ENCODE results near the gene HECW1.

The HECW1 gene

DNA sequence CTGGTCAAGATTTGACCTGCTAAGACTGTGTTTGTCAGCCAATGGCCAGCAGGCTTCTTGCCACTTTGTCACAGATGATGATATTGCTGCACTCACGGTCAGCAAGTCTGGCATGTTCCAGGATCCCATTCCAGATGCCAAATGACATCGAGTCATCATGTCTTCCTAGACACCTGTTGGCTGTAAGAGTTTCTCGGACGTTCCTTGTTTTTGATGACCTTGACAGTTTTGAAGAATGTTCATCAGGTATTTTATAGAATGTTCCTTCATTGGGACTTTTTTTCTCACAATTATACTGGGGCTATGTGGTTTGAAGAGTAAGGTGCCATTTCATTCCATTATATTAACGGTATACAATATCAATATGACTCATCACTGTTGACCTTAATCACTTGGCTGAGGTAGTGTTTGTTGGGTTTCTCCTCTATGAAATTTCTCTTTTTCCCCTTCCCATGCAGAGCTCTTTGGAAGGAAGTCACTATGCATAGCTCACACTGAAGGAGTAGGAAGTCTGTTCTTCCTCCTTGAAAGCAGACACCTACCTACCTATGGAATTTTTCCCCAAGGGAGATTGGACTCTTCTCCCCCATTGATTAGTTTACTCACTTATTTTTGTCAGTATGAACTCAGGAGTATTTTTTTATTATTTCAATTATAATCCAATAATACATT lies 31.6 kb downstream of the HECW1 start:
- no peak overlapping the region for H4K91ac ChIP-seq (ENCODE audit: low read length)
- no peak overlapping the region for H2BK5ac ChIP-seq (ENCODE audit: low read depth, low read length, poor library complexity, severe bottlenecking)
- H3K4ac ChIP-seq (ENCODE audit: low read depth in 1 of 2, low read length in 2 of 2) = no peak overlapping the region
- 87% methylated on average over 4 of the region's 5 CpGs for WGBS
- H3K14ac ChIP-seq (ENCODE audit: low read length in 2 of 2) = no peak overlapping the region
- no peak overlapping the region for H3K4me3 ChIP-seq (ENCODE audit: insufficient read depth in 1 of 2, low read depth in 1 of 2, low read length in 2 of 2)
- no peak for DNase-seq
- no peak overlapping the region for H3K27ac ChIP-seq (ENCODE audit: low read length, poor library complexity, severe bottlenecking)
- H3K9me3 ChIP-seq (ENCODE audit: control insufficient read depth, low read length) = no peaks in the 10 kb centered on the region
- no peak overlapping the region for H3K9ac ChIP-seq (ENCODE audit: low read length)
- no peak overlapping the region for H2AK5ac ChIP-seq (ENCODE audit: low read length, severe bottlenecking)
- H3K18ac ChIP-seq (ENCODE audit: low read depth in 1 of 2, low read length in 2 of 2) = no peak overlapping the region
- H2BK120ac ChIP-seq (ENCODE audit: low read depth, low read length) = no peak overlapping the region
- peaks cover 12% of the 10 kb centered on the region for H3K4me1 ChIP-seq (ENCODE audit: control insufficient read depth, insufficient read depth, low read depth, low read length)
- no peaks in the 10 kb centered on the region for H3K79me1 ChIP-seq (replicated peaks; ENCODE audit: low read length, poor library complexity, severe bottlenecking)
- no peak overlapping the region for H2BK12ac ChIP-seq (ENCODE audit: low read length in 2 of 2)
- H4K8ac ChIP-seq (ENCODE audit: low read length) = no peak overlapping the region
- H3K4me2 ChIP-seq (ENCODE audit: low read length, poor library complexity, severe bottlenecking) = no peak overlapping the region
- no peak overlapping the region for H2BK15ac ChIP-seq (ENCODE audit: low read depth, poor library complexity, severe bottlenecking)
- no peaks in the 10 kb centered on the region for H3K27me3 ChIP-seq (ENCODE audit: control insufficient read depth in 1 of 2, insufficient read depth in 1 of 2, low read length in 2 of 2)
- H3K23ac ChIP-seq (ENCODE audit: low read length in 2 of 2) = no peak overlapping the region
- H2AFZ ChIP-seq (ENCODE audit: low read depth, low read length) = no peak overlapping the region
- H3K36me3 ChIP-seq (ENCODE audit: control insufficient read depth in 1 of 2, insufficient read depth in 2 of 2, low read depth in 1 of 2, low read length in 2 of 2) = no peaks in the 10 kb centered on the region

DNA sequence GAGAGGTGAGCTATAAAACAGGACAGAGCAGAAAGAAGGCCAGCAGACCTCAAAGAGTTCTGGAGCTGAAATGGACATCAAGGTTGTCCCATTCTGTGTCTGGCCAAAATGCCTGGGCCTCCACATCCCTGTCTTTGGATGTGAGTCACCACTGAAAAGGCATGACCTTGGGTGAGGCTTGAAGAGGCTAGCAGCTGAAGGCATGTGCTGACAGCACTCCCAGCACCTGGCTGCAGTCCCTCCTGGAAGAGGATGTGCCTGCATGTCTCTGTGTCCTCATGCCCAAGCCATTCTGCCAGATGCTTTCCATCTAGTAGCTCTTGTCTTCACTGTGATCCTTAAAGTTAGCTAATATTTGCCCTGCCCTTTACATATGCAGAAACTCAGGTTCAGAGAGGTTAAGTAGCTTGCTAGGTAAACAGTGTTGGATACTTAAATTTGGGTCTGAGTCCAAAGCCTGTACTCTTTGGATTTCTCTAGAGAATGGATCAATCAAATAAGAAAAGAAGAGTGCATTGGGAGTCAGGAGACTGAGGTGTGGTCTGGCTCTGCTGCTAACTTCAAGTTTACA lies 35.8 kb downstream of the HECW1 start:
- H3K27me3 ChIP-seq (ENCODE audit: control insufficient read depth in 1 of 2, insufficient read depth in 1 of 2, low read length in 2 of 2) = no peaks in the 10 kb centered on the region
- no peak overlapping the region for H3K9ac ChIP-seq (ENCODE audit: low read length)
- no peak overlapping the region for H2BK5ac ChIP-seq (ENCODE audit: low read depth, low read length, poor library complexity, severe bottlenecking)
- DNase-seq = peak; percentile 23
- H4K8ac ChIP-seq (ENCODE audit: low read length) = no peak overlapping the region
- no peak overlapping the region for H2AFZ ChIP-seq (ENCODE audit: low read depth, low read length)
- peaks cover 4% of the 10 kb centered on the region for H3K4me1 ChIP-seq (ENCODE audit: control insufficient read depth, insufficient read depth, low read depth, low read length)
- H2AK5ac ChIP-seq (ENCODE audit: low read length, severe bottlenecking) = no peak overlapping the region
- H3K4ac ChIP-seq (ENCODE audit: low read depth in 1 of 2, low read length in 2 of 2) = no peak overlapping the region
- no peak overlapping the region for H3K4me2 ChIP-seq (ENCODE audit: low read length, poor library complexity, severe bottlenecking)
- no peak overlapping the region for H2BK120ac ChIP-seq (ENCODE audit: low read depth, low read length)
- H3K36me3 ChIP-seq (ENCODE audit: control insufficient read depth in 1 of 2, insufficient read depth in 2 of 2, low read depth in 1 of 2, low read length in 2 of 2) = no peaks in the 10 kb centered on the region
- H3K23ac ChIP-seq (ENCODE audit: low read length in 2 of 2) = no peak overlapping the region
- no peaks in the 10 kb centered on the region for H3K9me3 ChIP-seq (ENCODE audit: control insufficient read depth, low read length)
- H3K18ac ChIP-seq (ENCODE audit: low read depth in 1 of 2, low read length in 2 of 2) = peak overlapping the region in 1 of 2 experiments; percentile 72
- H2BK15ac ChIP-seq (ENCODE audit: low read depth, poor library complexity, severe bottlenecking) = no peak overlapping the region
- no peak overlapping the region for H3K4me3 ChIP-seq (ENCODE audit: insufficient read depth in 1 of 2, low read depth in 1 of 2, low read length in 2 of 2)
- H3K27ac ChIP-seq (ENCODE audit: low read length, poor library complexity, severe bottlenecking) = no peak overlapping the region
- H3K14ac ChIP-seq (ENCODE audit: low read length in 2 of 2) = peak overlapping the region in 1 of 2 experiments; percentile 91
- H4K91ac ChIP-seq (ENCODE audit: low read length) = no peak overlapping the region
- no peaks in the 10 kb centered on the region for H3K79me1 ChIP-seq (replicated peaks; ENCODE audit: low read length, poor library complexity, severe bottlenecking)
- peak overlapping the region in 1 of 2 experiments; percentile 71 for H2BK12ac ChIP-seq (ENCODE audit: low read length in 2 of 2)

DNA sequence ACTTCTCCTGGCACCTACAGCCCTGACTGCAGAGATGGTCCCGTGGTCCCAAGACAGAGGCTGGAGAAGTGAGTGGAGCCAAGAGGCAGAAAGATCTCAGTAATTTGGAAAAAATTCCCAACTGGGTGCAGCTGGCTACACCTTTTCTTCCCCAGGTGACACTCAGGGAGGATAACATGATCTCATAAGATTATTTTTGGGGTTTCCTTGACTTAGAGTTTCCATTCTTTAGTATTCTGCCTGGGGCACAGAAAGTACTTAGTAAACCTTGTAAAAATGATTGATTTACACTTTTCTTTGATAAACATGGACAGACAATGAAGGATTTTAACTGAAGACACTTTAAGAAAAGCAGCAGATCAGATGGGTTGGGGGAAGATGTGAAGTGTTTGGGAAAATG lies 38.6 kb downstream of the HECW1 start:
- Histone ChIP-seq H3K14ac (ENCODE audit: low read length in 2 of 2) (no peak overlapping the region), H3K4me2 (ENCODE audit: low read length, poor library complexity, severe bottlenecking) (no peak overlapping the region), H4K91ac (ENCODE audit: low read length) (no peak overlapping the region), H3K4me1 (ENCODE audit: control insufficient read depth, insufficient read depth, low read depth, low read length) (peaks cover 4% of the 10 kb centered on the region), H3K4ac (ENCODE audit: low read depth in 1 of 2, low read length in 2 of 2) (no peak overlapping the region), H2AK5ac (ENCODE audit: low read length, severe bottlenecking) (no peak overlapping the region), H3K36me3 (ENCODE audit: control insufficient read depth in 1 of 2, insufficient read depth in 2 of 2, low read depth in 1 of 2, low read length in 2 of 2) (no peaks in the 10 kb centered on the region), H2AFZ (ENCODE audit: low read depth, low read length) (no peak overlapping the region), H3K23ac (ENCODE audit: low read length in 2 of 2) (no peak overlapping the region), H3K27ac (ENCODE audit: low read length, poor library complexity, severe bottlenecking) (no peak overlapping the region), H3K4me3 (ENCODE audit: insufficient read depth in 1 of 2, low read depth in 1 of 2, low read length in 2 of 2) (no peak overlapping the region), H3K79me1 (replicated peaks; ENCODE audit: low read length, poor library complexity, severe bottlenecking) (no peaks in the 10 kb centered on the region), H2BK15ac (ENCODE audit: low read depth, poor library complexity, severe bottlenecking) (no peak overlapping the region), H2BK120ac (ENCODE audit: low read depth, low read length) (no peak overlapping the region), H2BK12ac (ENCODE audit: low read length in 2 of 2) (no peak overlapping the region), H3K27me3 (ENCODE audit: control insufficient read depth in 1 of 2, insufficient read depth in 1 of 2, low read length in 2 of 2) (no peaks in the 10 kb centered on the region), H3K9me3 (ENCODE audit: control insufficient read depth, low read length) (no peaks in the 10 kb centered on the region), H2BK5ac (ENCODE audit: low read depth, low read length, poor library complexity, severe bottlenecking) (no peak overlapping the region), H4K8ac (ENCODE audit: low read length) (no peak overlapping the region), H3K9ac (ENCODE audit: low read length) (no peak overlapping the region), H3K18ac (ENCODE audit: low read depth in 1 of 2, low read length in 2 of 2) (no peak overlapping the region)
- no peak for DNase-seq
- WGBS = 81% methylated on average over 1 of the region's 1 CpG

DNA sequence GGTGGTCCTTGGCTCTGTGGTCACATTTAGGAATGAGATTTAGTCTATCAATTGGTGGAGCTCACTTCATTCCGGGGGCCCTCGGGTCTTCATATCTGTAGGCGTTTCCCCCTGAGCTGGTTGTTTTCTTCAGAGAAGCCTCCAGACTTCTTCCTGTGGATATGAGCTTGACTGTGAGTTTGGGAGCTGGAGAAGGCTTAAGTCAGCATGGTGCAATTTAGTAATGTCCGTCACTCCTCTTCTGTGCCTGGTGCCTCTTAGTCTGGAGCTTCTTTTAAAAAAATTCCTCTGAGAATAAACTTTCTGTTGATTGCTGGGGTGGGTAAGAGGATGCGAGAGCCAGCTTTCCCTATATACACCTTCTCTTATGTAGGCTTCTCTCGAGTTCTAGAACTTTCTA lies 40.2 kb downstream of the HECW1 start:
- no peak overlapping the region for H2BK15ac ChIP-seq (ENCODE audit: low read depth, poor library complexity, severe bottlenecking)
- H3K36me3 ChIP-seq (ENCODE audit: control insufficient read depth in 1 of 2, insufficient read depth in 2 of 2, low read depth in 1 of 2, low read length in 2 of 2) = no peaks in the 10 kb centered on the region
- H3K14ac ChIP-seq (ENCODE audit: low read length in 2 of 2) = no peak overlapping the region
- no peak overlapping the region for H3K9ac ChIP-seq (ENCODE audit: low read length)
- no peak for DNase-seq
- H3K27ac ChIP-seq (ENCODE audit: low read length, poor library complexity, severe bottlenecking) = no peak overlapping the region
- no peak overlapping the region for H3K4me3 ChIP-seq (ENCODE audit: insufficient read depth in 1 of 2, low read depth in 1 of 2, low read length in 2 of 2)
- no peaks in the 10 kb centered on the region for H3K9me3 ChIP-seq (ENCODE audit: control insufficient read depth, low read length)
- H3K18ac ChIP-seq (ENCODE audit: low read depth in 1 of 2, low read length in 2 of 2) = no peak overlapping the region
- H2BK120ac ChIP-seq (ENCODE audit: low read depth, low read length) = no peak overlapping the region
- no peaks in the 10 kb centered on the region for H3K79me1 ChIP-seq (replicated peaks; ENCODE audit: low read length, poor library complexity, severe bottlenecking)
- H3K4ac ChIP-seq (ENCODE audit: low read depth in 1 of 2, low read length in 2 of 2) = no peak overlapping the region
- no peak overlapping the region for H4K8ac ChIP-seq (ENCODE audit: low read length)
- no peak overlapping the region for H2AK5ac ChIP-seq (ENCODE audit: low read length, severe bottlenecking)
- H3K4me2 ChIP-seq (ENCODE audit: low read length, poor library complexity, severe bottlenecking) = no peak overlapping the region
- H2AFZ ChIP-seq (ENCODE audit: low read depth, low read length) = no peak overlapping the region
- peaks cover 4% of the 10 kb centered on the region for H3K4me1 ChIP-seq (ENCODE audit: control insufficient read depth, insufficient read depth, low read depth, low read length)
- 64% methylated on average over 4 of the region's 6 CpGs for WGBS
- no peak overlapping the region for H4K91ac ChIP-seq (ENCODE audit: low read length)
- H3K27me3 ChIP-seq (ENCODE audit: control insufficient read depth in 1 of 2, insufficient read depth in 1 of 2, low read length in 2 of 2) = no peaks in the 10 kb centered on the region
- H2BK12ac ChIP-seq (ENCODE audit: low read length in 2 of 2) = no peak overlapping the region
- no peak overlapping the region for H3K23ac ChIP-seq (ENCODE audit: low read length in 2 of 2)
- no peak overlapping the region for H2BK5ac ChIP-seq (ENCODE audit: low read depth, low read length, poor library complexity, severe bottlenecking)
